ENCODE measurements around the gene PRPS1. TPM values are rescaled to one million over a fixed set of nuclear protein-coding genes. Genes with fewer than 3 reads are reported as not detected.

The PRPS1 gene
- total and polyA plus RNA-seq, 2 of the 13 experiments (the other 11 are each of a cell fraction or from before 2014, with no cell fraction given), result 33.7 to 54.4 TPM

- BruUV-seq (replicated peaks), result no TSS peak
- no peak for DNase-seq (ENCODE audit: low spot score)
- intact Hi-C loops (cut with micrococcal nuclease; ENCODE audit: unreplicated experiment) (loop anchor here (5.0 kb wide), 1 partner anchor 44 kb away; no protein-coding TSS in a partner anchor), in situ Hi-C loops (cut with HindIII; ENCODE audit: extremely low pct_ligation_motif_present, low pct_unique_long_range_greater_than_20kb) (no loop called here)
- no peaks in the 10 kb centered on the region for H3K4me1 ChIP-seq (ENCODE audit: insufficient read depth, low read length)
- no peak overlapping the region for H3K27ac ChIP-seq (ENCODE audit: extremely low read length, insufficient read depth, low read length)
- FAIRE-seq, result no peak
- H2AFZ ChIP-seq (ENCODE audit: low read length), result no peak overlapping the region
- peaks cover 0 to 3% of the 10 kb centered on the region in 2 experiments; a peak in 2 of 5 replicates for H3K27me3 ChIP-seq (ENCODE audit: control insufficient read depth in 1 of 2, insufficient read depth in 2 of 2, low read length in 2 of 2)
- ATAC-seq, result no peak
- H3K9ac ChIP-seq (ENCODE audit: insufficient read depth, low read depth, low read length), result no peak overlapping the region
- ChIA-PET CTCF (ENCODE audit: low intra/inter-chr PET ratio, low total read pairs) (no interaction called here), POLR2A (no interaction called here)
- no peaks in the 10 kb centered on the region for H4K20me1 ChIP-seq (ENCODE audit: insufficient read depth, low read length)
- no peak overlapping the region for H3K4me3 ChIP-seq (replicated peaks in 1 of 3; ENCODE audit: insufficient read depth in 1 of 3, low read depth in 2 of 3, low read length in 3 of 3)
- H3K79me2 ChIP-seq (ENCODE audit: insufficient read depth, low read length), result no peaks in the 10 kb centered on the region
- WGBS (ENCODE audit: low lambda C conversion rate), result 69% methylated on average over 4 of the region's 6 CpGs
- H3K4me2 ChIP-seq (ENCODE audit: low read depth, low read length), result no peak overlapping the region; the same call in 1 of the 2 replicates
- no peaks in the 10 kb centered on the region for H3K9me3 ChIP-seq (ENCODE audit: low read length)
- TF ChIP-seq RBM22 (optimal IDR thresholded peaks at IDR 0.05; ENCODE audit: low read length), result no peak
- TF ChIP-seq KMT2B (CRISPR knock-in tag; IDR thresholded peaks at IDR 0.05), result no peak
- TF ChIP-seq TOE1 (CRISPR knock-in tag; IDR thresholded peaks at IDR 0.05), result no peak
- TF ChIP-seq BCLAF1 (IDR thresholded peaks at IDR 0.05), result no peak
- no peak for TF ChIP-seq MLLT10 (CRISPR knock-in tag; IDR thresholded peaks at IDR 0.05)
- no peak for TF ChIP-seq ESRRA (CRISPR knock-in tag; IDR thresholded peaks at IDR 0.05; ENCODE audit: low read depth)
- H3K36me3 ChIP-seq (replicated peaks in 1 of 2; ENCODE audit: control insufficient read depth in 1 of 2, insufficient read depth in 2 of 2, low read length in 2 of 2), result no peaks in the 10 kb centered on the region
Measured at GRCh38 chrX:107673431-107673830, 45.1 kb downstream of the PRPS1 start.

Data from HepG2 (cell line).